HepG2 (cell line): ENCODE measurements around the gene CDKN2AIP. TPM values are rescaled to one million over a fixed set of nuclear protein-coding genes. Genes with fewer than 3 reads are reported as not detected.
A peak's percentile ranks its signal among the peaks of the same experiment; 100 is the strongest.

Source experiments
- ARID3A ChIP-seq: IDR thresholded peaks from 2 replicates; pipeline ENCODE4 v1.6.1; 2012; ENCODE audit warnings: low read depth, low read length, improper control_type of control experiment
- FOSL2 ChIP-seq: sonication (generic); formaldehyde crosslinking; IDR thresholded peaks from 2 replicates; pipeline ENCODE4 v1.4.0; 2020; ENCODE audit warnings: missing genetic modification reagents
- HNRNPLL ChIP-seq: fragments of 200-400 bp; formaldehyde crosslinking; IDR thresholded peaks from 2 replicates; pipeline ENCODE4 v1.6.1; 2017; ENCODE audit warnings: mild to moderate bottlenecking, low read depth, low read length; ENCODE audit not compliant: poor library complexity, severe bottlenecking
- HOXD1 ChIP-seq: sonication (generic); formaldehyde crosslinking; IDR thresholded peaks from 2 replicates; pipeline ENCODE4 v1.5.0; 2020; ENCODE audit warnings: missing genetic modification reagents
- MXD1 ChIP-seq: sonication (generic); formaldehyde crosslinking; IDR thresholded peaks from 2 replicates; pipeline ENCODE4 v1.4.0; 2020; ENCODE audit warnings: mild to moderate bottlenecking, missing genetic modification reagents
- SAP130 ChIP-seq: IDR thresholded peaks from 2 replicates; pipeline ENCODE4 v1.6.1; 2016; ENCODE audit warnings: low read depth
- TERF1 ChIP-seq: sonication (generic); formaldehyde crosslinking; IDR thresholded peaks from 2 replicates; pipeline ENCODE4 v1.8.0; 2022; ENCODE audit warnings: mild to moderate bottlenecking, missing genetic modification reagents, moderate library complexity
- ZKSCAN8 ChIP-seq: IDR thresholded peaks from 2 replicates; pipeline ENCODE4 v1.6.1; 2016; ENCODE audit warnings: borderline replicate concordance, missing genetic modification reagents, missing compliant biosample characterization
- ZNF619 ChIP-seq: sonication (generic); formaldehyde crosslinking; IDR thresholded peaks from 2 replicates; pipeline ENCODE4 v1.4.0; 2020; ENCODE audit warnings: mild to moderate bottlenecking, missing genetic modification reagents
- ZNF782 ChIP-seq: sonication (generic); formaldehyde crosslinking; IDR thresholded peaks from 2 replicates; pipeline ENCODE4 v1.4.0; 2020; ENCODE audit warnings: missing genetic modification reagents, mild to moderate bottlenecking, borderline replicate concordance
- ZNF850 ChIP-seq: sonication (generic); formaldehyde crosslinking; conservative IDR thresholded peaks from 2 replicates; pipeline ENCODE4 v1.9.0; 2021; ENCODE audit warnings: mild to moderate bottlenecking, missing genetic modification reagents
- polyA plus RNA-seq, 8 experiments: library from polyadenylated mRNA; depleted of rRNA in 3 of 8; stranded (reverse) in 7 of 8; unstranded in 1 of 8; fragments of >200 nt; fragmentation: Illumina TruSeq in 4 of 8; extraction: Trizol in 4 of 8; gene quantifications; 2 replicates each; pipeline versions ENCODE4 v1.2.1 to v1.2.3, GENCODE V29; 2011 to 2016; ENCODE audit warnings: low read depth in 4 of 8, missing spikeins in 1 of 8, mixed read lengths in 1 of 8; ENCODE audit not compliant: insufficient read depth in 1 of 8
- total RNA-seq, 5 experiments: library from RNA; depleted of rRNA; stranded (reverse); fragments of >200 nt; fragmentation: Illumina TruSeq; extraction: Trizol; gene quantifications; 2 replicates each; pipeline ENCODE4 v1.2.3, GENCODE V29; 2016; ENCODE audit warnings: low read depth in 1 of 5

CDKN2AIP gene
- total and polyA plus RNA-seq, 2 of the 13 experiments (the other 11 are each of a cell fraction or from before 2014, with no cell fraction given): 17.0 to 18.7 TPM

- TF ChIP-seq ZNF850 (CRISPR knock-in tag) (no peak), SAP130 (CRISPR knock-in tag) (0 out of 2 replicates have a peak, but pooled peaks have one; percentile 30), ZNF619 (CRISPR knock-in tag) (no peak), ZNF782 (CRISPR knock-in tag) (no peak), ARID3A (no peak), HOXD1 (CRISPR knock-in tag) (no peak), MXD1 (no peak), ZKSCAN8 (CRISPR knock-in tag) (no peak), HNRNPLL (no peak), TERF1 (no peak), FOSL2 (CRISPR knock-in tag) (no peak)
These were observed 39.6 kb downstream of the CDKN2AIP start (continued) for GRCh38 chr4:183483997-183484396.
